ENCODE data around the gene PRUNE2. TPM values are rescaled to one million over a fixed set of nuclear protein-coding genes. Genes with fewer than 3 reads are reported as not detected.

PRUNE2 gene
- total and polyA plus RNA-seq, 2 experiments from 2014 or later, result 0.46 to 4.1 TPM

DNA sequence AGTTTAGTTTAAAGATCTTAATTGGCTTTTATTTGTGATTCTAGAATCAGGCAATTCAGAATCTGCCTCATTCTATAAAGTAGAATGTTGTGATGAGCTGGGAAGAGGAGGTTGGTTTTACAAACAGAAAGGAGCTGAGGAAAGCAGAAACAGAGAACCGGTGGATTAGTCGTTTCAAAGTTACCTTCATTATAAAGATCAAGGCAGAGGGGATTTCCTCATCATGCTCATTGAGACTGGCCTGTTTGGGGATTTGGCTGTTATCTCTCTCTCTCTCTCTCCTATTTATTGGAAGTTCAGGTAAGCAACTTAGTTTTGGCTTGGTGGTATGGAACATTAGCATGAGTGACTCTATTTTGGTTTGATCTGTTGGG, 313.0 kb downstream of the PRUNE2 start:
- Histone ChIP-seq H3K4me2 (peak overlapping the region; percentile 16), H4K20me1 (ENCODE audit: insufficient read depth, poor library complexity, severe bottlenecking) (no peaks in the 10 kb centered on the region), H3K36me3 (replicated peaks; ENCODE audit: insufficient read depth, low read depth) (no peaks in the 10 kb centered on the region), H3K4me3 (no peak overlapping the region), H3K9me3 (ENCODE audit: low read depth) (no peaks in the 10 kb centered on the region), H3K9me2 (replicated peaks; ENCODE audit: insufficient read depth) (no peaks in the 10 kb centered on the region), H2AFZ (peak overlapping the region; percentile 19), H3K27ac (peak overlapping the region; percentile 64), H3K27me3 (no peaks in the 10 kb centered on the region), H3K79me2 (no peaks in the 10 kb centered on the region), H3K4me1 (ENCODE audit: insufficient read depth) (peaks cover 20% of the 10 kb centered on the region)
- 5% methylated on average over 2 of the region's 2 CpGs for WGBS (ENCODE audit: low lambda C conversion rate, missing lambda C conversion rate)
- no peak for DNase-seq (ENCODE audit: low spot score)
- TF ChIP-seq EZH2 (IDR thresholded peaks at IDR 0.05; ENCODE audit: borderline replicate concordance), result no peak
- TF ChIP-seq, protein P1, sequence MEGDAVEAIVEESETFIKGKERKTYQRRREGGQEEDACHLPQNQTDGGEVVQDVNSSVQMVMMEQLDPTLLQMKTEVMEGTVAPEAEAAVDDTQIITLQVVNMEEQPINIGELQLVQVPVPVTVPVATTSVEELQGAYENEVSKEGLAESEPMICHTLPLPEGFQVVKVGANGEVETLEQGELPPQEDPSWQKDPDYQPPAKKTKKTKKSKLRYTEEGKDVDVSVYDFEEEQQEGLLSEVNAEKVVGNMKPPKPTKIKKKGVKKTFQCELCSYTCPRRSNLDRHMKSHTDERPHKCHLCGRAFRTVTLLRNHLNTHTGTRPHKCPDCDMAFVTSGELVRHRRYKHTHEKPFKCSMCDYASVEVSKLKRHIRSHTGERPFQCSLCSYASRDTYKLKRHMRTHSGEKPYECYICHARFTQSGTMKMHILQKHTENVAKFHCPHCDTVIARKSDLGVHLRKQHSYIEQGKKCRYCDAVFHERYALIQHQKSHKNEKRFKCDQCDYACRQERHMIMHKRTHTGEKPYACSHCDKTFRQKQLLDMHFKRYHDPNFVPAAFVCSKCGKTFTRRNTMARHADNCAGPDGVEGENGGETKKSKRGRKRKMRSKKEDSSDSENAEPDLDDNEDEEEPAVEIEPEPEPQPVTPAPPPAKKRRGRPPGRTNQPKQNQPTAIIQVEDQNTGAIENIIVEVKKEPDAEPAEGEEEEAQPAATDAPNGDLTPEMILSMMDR (IDR thresholded peaks at IDR 0.05; ENCODE audit: poor library complexity), result no peak
- no peak for TF ChIP-seq EZH2phosphoT487 (IDR thresholded peaks at IDR 0.05; ENCODE audit: low read depth, severe bottlenecking, unreplicated experiment)

DNA sequence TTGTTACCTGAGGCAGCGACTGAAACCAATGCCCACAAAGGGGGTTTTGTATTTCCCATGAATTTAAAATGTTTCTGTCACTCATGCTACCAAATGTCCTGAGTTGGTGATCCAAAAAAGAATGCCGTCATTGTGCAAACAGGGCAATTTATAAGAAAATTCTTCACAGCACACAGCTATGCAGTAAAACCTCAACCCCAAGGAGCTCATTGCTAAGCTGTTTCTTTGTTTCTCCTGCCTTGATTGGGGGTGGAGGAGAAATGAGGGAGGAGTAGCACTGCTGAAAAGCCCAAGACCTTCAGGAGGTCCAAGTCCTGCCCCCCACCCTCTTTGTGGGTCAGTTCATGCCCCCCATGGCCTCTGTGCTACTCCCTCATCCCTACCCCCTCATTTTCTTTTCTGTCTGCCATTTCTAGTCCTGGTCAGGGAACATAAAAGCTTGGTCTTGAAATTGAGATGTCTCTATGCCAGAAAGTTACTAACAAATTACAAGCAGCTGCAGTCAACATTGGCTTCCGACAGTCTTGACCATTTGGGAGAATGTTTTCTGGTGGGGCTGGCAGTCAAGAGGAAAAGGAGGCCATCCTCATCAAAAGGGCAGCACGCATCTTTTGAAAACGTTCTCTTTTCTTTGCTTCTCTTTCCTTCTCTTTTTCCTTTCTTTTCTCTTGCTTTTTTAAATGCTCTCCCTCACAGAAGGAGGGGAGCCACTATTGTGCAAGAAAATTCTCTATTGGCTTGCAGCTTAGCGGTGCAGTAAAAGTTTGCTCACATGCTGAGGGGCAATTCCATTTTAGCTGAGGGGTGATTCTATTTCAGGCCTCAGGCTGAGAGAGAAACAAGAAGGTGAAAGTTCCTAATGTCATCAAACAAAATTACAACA, 313.6 kb downstream of the PRUNE2 start:
- H2AFZ ChIP-seq, result peak overlapping the region; percentile 19
- TF ChIP-seq, protein P1 (IDR thresholded peaks at IDR 0.05; ENCODE audit: poor library complexity), result no peak
- no peak for TF ChIP-seq EZH2phosphoT487 (IDR thresholded peaks at IDR 0.05; ENCODE audit: low read depth, severe bottlenecking, unreplicated experiment)
- TF ChIP-seq EZH2 (IDR thresholded peaks at IDR 0.05; ENCODE audit: borderline replicate concordance), result no peak
- no peaks in the 10 kb centered on the region for H3K79me2 ChIP-seq
- WGBS (ENCODE audit: low lambda C conversion rate, missing lambda C conversion rate), result 53% methylated on average over 6 of the region's 6 CpGs
- no peak for DNase-seq (ENCODE audit: low spot score)
- peak overlapping the region; percentile 16 for H3K4me2 ChIP-seq
- H4K20me1 ChIP-seq (ENCODE audit: insufficient read depth, poor library complexity, severe bottlenecking), result no peaks in the 10 kb centered on the region
- H3K4me3 ChIP-seq, result no peak overlapping the region
- peaks cover 25% of the 10 kb centered on the region for H3K4me1 ChIP-seq (ENCODE audit: insufficient read depth)
- H3K36me3 ChIP-seq (replicated peaks; ENCODE audit: insufficient read depth, low read depth), result no peaks in the 10 kb centered on the region
- H3K27ac ChIP-seq, result peak overlapping the region; percentile 64
- no peaks in the 10 kb centered on the region for H3K27me3 ChIP-seq
- H3K9me2 ChIP-seq (replicated peaks; ENCODE audit: insufficient read depth), result no peaks in the 10 kb centered on the region
- no peaks in the 10 kb centered on the region for H3K9me3 ChIP-seq (ENCODE audit: low read depth)

DNA sequence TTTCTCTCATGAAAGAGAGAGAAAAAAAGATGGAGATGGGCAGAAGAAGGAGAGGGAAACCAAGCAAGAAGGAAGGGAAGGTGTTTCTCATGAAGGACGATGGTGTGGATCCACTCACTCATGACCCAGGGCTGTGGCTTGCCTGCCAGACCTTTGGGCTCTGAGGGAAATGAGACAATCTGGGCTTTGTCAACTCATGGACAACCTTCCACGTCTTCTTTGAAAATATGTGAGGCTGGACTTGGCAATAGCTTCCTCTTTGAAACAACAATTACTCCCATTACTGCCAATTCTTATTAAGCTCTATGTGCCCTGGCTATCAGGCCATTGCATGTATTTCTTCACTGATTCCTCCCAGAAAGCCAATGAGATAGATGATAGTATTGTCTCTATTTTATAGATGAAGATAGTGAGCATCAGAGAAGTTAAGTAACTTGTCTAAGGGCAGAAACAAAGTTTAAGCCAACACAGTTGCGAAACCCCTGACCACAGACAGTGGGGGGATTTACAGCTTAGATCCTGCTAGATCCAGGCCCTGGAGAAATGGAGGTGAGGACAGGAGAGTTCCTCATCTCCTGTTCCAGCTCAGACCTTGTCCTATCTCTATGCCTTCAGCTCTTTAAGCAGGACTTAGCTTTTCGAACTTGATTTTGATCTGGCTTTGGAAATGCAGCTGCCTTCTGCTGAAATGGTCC, 314.5 kb downstream of the PRUNE2 start:
- Histone ChIP-seq H3K27me3 (no peaks in the 10 kb centered on the region), H3K36me3 (replicated peaks; ENCODE audit: insufficient read depth, low read depth) (no peaks in the 10 kb centered on the region), H4K20me1 (ENCODE audit: insufficient read depth, poor library complexity, severe bottlenecking) (no peaks in the 10 kb centered on the region), H3K4me3 (no peak overlapping the region), H3K4me2 (no peak overlapping the region), H3K27ac (peak overlapping the region; percentile 64), H3K9me3 (ENCODE audit: low read depth) (no peaks in the 10 kb centered on the region), H3K79me2 (no peaks in the 10 kb centered on the region), H2AFZ (no peak overlapping the region), H3K4me1 (ENCODE audit: insufficient read depth) (peaks cover 35% of the 10 kb centered on the region), H3K9me2 (replicated peaks; ENCODE audit: insufficient read depth) (no peaks in the 10 kb centered on the region)
- DNase-seq (ENCODE audit: low spot score), result no peak
- no peak for TF ChIP-seq EZH2phosphoT487 (IDR thresholded peaks at IDR 0.05; ENCODE audit: low read depth, severe bottlenecking, unreplicated experiment)
- TF ChIP-seq EZH2 (IDR thresholded peaks at IDR 0.05; ENCODE audit: borderline replicate concordance), result no peak
- TF ChIP-seq, protein P1 (IDR thresholded peaks at IDR 0.05; ENCODE audit: poor library complexity), result no peak
- 91% methylated on average over 4 of the region's 4 CpGs for WGBS (ENCODE audit: low lambda C conversion rate, missing lambda C conversion rate)

Data from hepatocyte (in vitro differentiated cells).